SU-DHL-6 (cell line): ENCODE data around the gene GALNT10.

Experiments used
- CTCF ChIP-seq: fragments of 200-600 bp; sonication (generic); IDR thresholded peaks from one replicate; pipeline ENCODE4 v1.5.1; 2017; ENCODE audit warnings: antibody characterized with exemption, mild to moderate bottlenecking, low read length, moderate library complexity; ENCODE audit not compliant: insufficient read depth, poor library complexity, severe bottlenecking
- EZH2phosphoT487 ChIP-seq: fragments of 200-600 bp; sonication (generic), shearing (Covaris generic); conservative IDR thresholded peaks from 2 replicates; pipeline ENCODE4 v1.6.1; 2018; ENCODE audit warnings: mild to moderate bottlenecking, antibody characterized with exemption, low read length, moderate library complexity, mixed read lengths

DNA sequence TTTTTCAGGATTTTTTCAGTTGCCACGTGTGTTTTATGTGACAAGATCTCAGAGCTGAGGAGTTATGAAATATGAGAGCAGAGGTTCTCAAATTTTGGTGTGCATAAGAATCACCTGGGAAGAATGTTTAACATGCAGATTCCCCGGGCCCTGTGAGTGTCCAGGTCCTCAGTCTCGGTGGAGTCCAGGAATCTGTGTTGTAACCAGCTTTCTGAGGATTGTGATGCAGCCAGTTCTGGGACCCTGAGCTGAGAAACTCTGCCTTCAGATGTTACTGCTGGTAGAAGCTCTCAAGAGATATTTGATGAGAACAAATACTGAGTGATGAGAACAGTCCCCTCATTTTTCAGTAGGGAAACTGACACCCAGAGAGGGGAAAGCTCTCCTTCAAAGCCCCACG, 152.4 kb downstream of the GALNT10 start:
- TF ChIP-seq CTCF (no peak), EZH2phosphoT487 (no peak)
